Measurements from ENCODE around the gene MYBPC2. TPM values are rescaled to one million over a fixed set of nuclear protein-coding genes. Genes with fewer than 3 reads are reported as not detected.

Gene MYBPC2
- total RNA-seq, 1 donor from 2014 or later, result not detected

- no peak for DNase-seq (ENCODE audit: extremely low read depth, low read depth, low spot score)
Measured at GRCh38 chr19:50478901-50479715, 46.4 kb downstream of the MYBPC2 start.

- DNase-seq (ENCODE audit: extremely low read depth, low read depth, low spot score), result no peak
Measured at GRCh38 chr19:50479761-50480251, 47.1 kb downstream of the MYBPC2 start.

- no peak for DNase-seq (ENCODE audit: extremely low read depth, low read depth, low spot score)
Measured at GRCh38 chr19:50480281-50481111, 47.8 kb downstream of the MYBPC2 start.

- DNase-seq (ENCODE audit: extremely low read depth, low read depth, low spot score), result no peak
Measured at GRCh38 chr19:50481351-50482149, 48.9 kb downstream of the MYBPC2 start.

- DNase-seq (ENCODE audit: extremely low read depth, low read depth, low spot score), result no peak
Measured at GRCh38 chr19:50482271-50482855, 49.7 kb downstream of the MYBPC2 start.

GRCh38 chr19:50482916-50483315 lies 50.2 kb downstream of the MYBPC2 start:
- no peak for DNase-seq (ENCODE audit: extremely low read depth, low read depth, low spot score)

- no peak for DNase-seq (ENCODE audit: extremely low read depth, low read depth, low spot score)
Measured at GRCh38 chr19:50485284-50485955, 52.7 kb downstream of the MYBPC2 start.

GRCh38 chr19:50486823-50487515 lies 54.3 kb downstream of the MYBPC2 start:
- no peak for DNase-seq (ENCODE audit: extremely low read depth, low read depth, low spot score)

GRCh38 chr19:50488389-50489194 lies 55.9 kb downstream of the MYBPC2 start:
- DNase-seq (ENCODE audit: extremely low read depth, low read depth, low spot score), result no peak

- no peak for DNase-seq (ENCODE audit: extremely low read depth, low read depth, low spot score)
Measured at GRCh38 chr19:50489461-50490011, 56.8 kb downstream of the MYBPC2 start.

- no peak for DNase-seq (ENCODE audit: extremely low read depth, low read depth, low spot score)
Measured at GRCh38 chr19:50490411-50490811, 57.7 kb downstream of the MYBPC2 start.

GRCh38 chr19:50490991-50491472 lies 58.3 kb downstream of the MYBPC2 start:
- DNase-seq (ENCODE audit: extremely low read depth, low read depth, low spot score), result no peak

- DNase-seq (ENCODE audit: extremely low read depth, low read depth, low spot score), result no peak
Measured at GRCh38 chr19:50492303-50493052, 59.8 kb downstream of the MYBPC2 start.

- DNase-seq (ENCODE audit: extremely low read depth, low read depth, low spot score), result no peak
Measured at GRCh38 chr19:50493171-50493570, 60.5 kb downstream of the MYBPC2 start.

GRCh38 chr19:50494186-50495019 lies 61.7 kb downstream of the MYBPC2 start:
- DNase-seq (ENCODE audit: extremely low read depth, low read depth, low spot score), result no peak

GRCh38 chr19:50495020-50495531 lies 62.4 kb downstream of the MYBPC2 start:
- DNase-seq (ENCODE audit: extremely low read depth, low read depth, low spot score), result no peak
